ENCODE results near the gene GALT. TPM values are rescaled to one million over a fixed set of nuclear protein-coding genes. Genes with fewer than 3 reads are reported as not detected.
A peak's percentile ranks its signal among the peaks of the same experiment; 100 is the strongest.

Gene GALT
- total RNA-seq, 1 experiment from 2014 or later, result 7.6 TPM

- Histone ChIP-seq H3K27ac (ENCODE audit: low read length) (no peak overlapping the region), H3K36me3 (ENCODE audit: low read depth, low read length) (no peaks in the 10 kb centered on the region), H3K4me2 (ENCODE audit: low read length) (no peak overlapping the region), H3K27me3 (ENCODE audit: low read length) (no peaks in the 10 kb centered on the region), H3F3A (ENCODE audit: low read length, unreplicated experiment) (no peaks in the 10 kb centered on the region), H2AFZ (ENCODE audit: low read length) (no peak overlapping the region), H3K79me2 (ENCODE audit: low read length) (no peaks in the 10 kb centered on the region), H3K9ac (ENCODE audit: low read length) (no peak overlapping the region), H4K20me1 (ENCODE audit: low read length) (no peaks in the 10 kb centered on the region), H3K9me2 (replicated peaks; ENCODE audit: low read length) (no peaks in the 10 kb centered on the region), H3K4me3 (ENCODE audit: low read length) (no peak overlapping the region), H3K9me3 (ENCODE audit: low read length) (no peaks in the 10 kb centered on the region), H3K4me1 (ENCODE audit: insufficient read depth, low read length) (peaks cover 3% of the 10 kb centered on the region; the same call in 1 of the 2 replicates)
- ATAC-seq (no peak), DNase-seq (no peak)
- CTCF ChIA-PET, result no interaction called here
- TF ChIP-seq EZH2 (IDR thresholded peaks at IDR 0.05; ENCODE audit: low read length, unreplicated experiment) (no peak), CTCF (conservative IDR thresholded peaks at IDR 0.05; ENCODE audit: low read depth, low read length) (no peak), EZH2phosphoT487 (IDR thresholded peaks at IDR 0.05; ENCODE audit: borderline replicate concordance, low read length) (no peak)
- no TSS peak for BruUV-seq (replicated peaks)
- intact Hi-C loops (cut with micrococcal nuclease), result no loop called here
- POLR2A ChIA-PET (ENCODE audit: unreplicated experiment), result no interaction called here
These were observed 12.0 kb downstream of the GALT start for GRCh38 chr9:34658461-34658860.

DNA sequence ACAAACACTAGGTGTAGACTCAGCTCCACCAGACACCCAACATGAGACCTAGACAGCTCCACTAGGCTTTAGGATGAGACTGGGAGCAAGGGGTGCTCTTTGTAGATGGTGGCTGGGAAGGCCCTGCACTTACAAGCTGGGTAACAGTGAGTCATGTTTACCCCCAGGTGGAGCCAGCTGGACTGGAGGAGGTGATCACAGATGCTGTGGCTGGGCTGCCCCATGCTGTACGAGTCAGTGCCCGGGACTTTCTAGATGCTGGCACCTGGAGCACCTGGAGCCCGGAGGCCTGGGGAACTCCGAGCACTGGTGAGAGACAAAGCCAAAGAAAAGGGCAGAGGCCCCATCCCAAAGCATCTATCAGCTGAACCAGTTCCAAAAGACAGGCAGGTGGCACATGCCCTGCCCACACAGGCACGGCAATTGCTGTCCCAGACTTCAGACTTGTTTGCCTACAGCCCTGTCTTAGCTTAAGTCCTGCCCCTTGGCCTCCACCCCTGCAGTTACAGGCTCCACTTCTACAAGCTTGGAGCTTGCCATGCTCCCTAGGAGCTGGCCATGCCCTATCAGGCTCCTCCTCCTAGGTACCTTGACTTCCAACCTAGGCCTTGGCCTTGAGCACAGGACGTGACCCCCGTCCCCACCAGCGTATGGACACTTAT lies 13.2 kb downstream of the GALT start:
- TF ChIP-seq CTCF (conservative IDR thresholded peaks at IDR 0.05; ENCODE audit: low read depth, low read length) (no peak), EZH2 (IDR thresholded peaks at IDR 0.05; ENCODE audit: low read length, unreplicated experiment) (no peak), EZH2phosphoT487 (IDR thresholded peaks at IDR 0.05; ENCODE audit: borderline replicate concordance, low read length) (no peak)
- no peaks in the 10 kb centered on the region for H3K79me2 ChIP-seq (ENCODE audit: low read length)
- H3F3A ChIP-seq (ENCODE audit: low read length, unreplicated experiment), result no peaks in the 10 kb centered on the region
- no peak overlapping the region for H3K27ac ChIP-seq (ENCODE audit: low read length)
- no peaks in the 10 kb centered on the region for H3K27me3 ChIP-seq (ENCODE audit: low read length)
- BruUV-seq (replicated peaks), result no TSS peak
- no peak overlapping the region for H3K9ac ChIP-seq (ENCODE audit: low read length)
- no peak overlapping the region for H2AFZ ChIP-seq (ENCODE audit: low read length)
- ATAC-seq, result peak; percentile 60
- peak; percentile 57 for DNase-seq
- H3K9me2 ChIP-seq (replicated peaks; ENCODE audit: low read length), result no peaks in the 10 kb centered on the region
- intact Hi-C loops (cut with micrococcal nuclease), result no loop called here
- no peaks in the 10 kb centered on the region for H3K36me3 ChIP-seq (ENCODE audit: low read depth, low read length)
- no peak overlapping the region for H3K4me2 ChIP-seq (ENCODE audit: low read length)
- H4K20me1 ChIP-seq (ENCODE audit: low read length), result no peaks in the 10 kb centered on the region
- H3K4me3 ChIP-seq (ENCODE audit: low read length), result no peak overlapping the region
- H3K9me3 ChIP-seq (ENCODE audit: low read length), result no peaks in the 10 kb centered on the region
- peaks cover 3% of the 10 kb centered on the region; the same call in 1 of the 2 replicates for H3K4me1 ChIP-seq (ENCODE audit: insufficient read depth, low read length)
- ChIA-PET CTCF (no interaction called here), POLR2A (ENCODE audit: unreplicated experiment) (interaction anchor here (0.6 kb wide), 1 partner anchor 1008 kb away, joined by 13 read pairs; no protein-coding TSS in a partner anchor)

All from PC-3 (cell line).